NCI-H446 (cell line): Measurements from ENCODE around the gene EI24.

Experiments
- DNase-seq, 2 experiments: peaks; one replicate each; lab custom pipeline; 2025; lab: John Stamatoyannopoulos, UW

The EI24 gene

GRCh38 chr11:125579811-125580210 is 10.5 kb downstream of the EI24 start:
- DNase-seq = no peak

- no peak for DNase-seq
Observed at GRCh38 chr11:125583496-125583895, 14.2 kb downstream of the EI24 start.

- DNase-seq = no peak
Observed at GRCh38 chr11:125585487-125585886, 16.2 kb downstream of the EI24 start.

GRCh38 chr11:125586623-125587022 is 17.3 kb downstream of the EI24 start:
- DNase-seq = no peak

- no peak for DNase-seq
Observed at GRCh38 chr11:125587480-125587879, 18.2 kb downstream of the EI24 start.

DNA sequence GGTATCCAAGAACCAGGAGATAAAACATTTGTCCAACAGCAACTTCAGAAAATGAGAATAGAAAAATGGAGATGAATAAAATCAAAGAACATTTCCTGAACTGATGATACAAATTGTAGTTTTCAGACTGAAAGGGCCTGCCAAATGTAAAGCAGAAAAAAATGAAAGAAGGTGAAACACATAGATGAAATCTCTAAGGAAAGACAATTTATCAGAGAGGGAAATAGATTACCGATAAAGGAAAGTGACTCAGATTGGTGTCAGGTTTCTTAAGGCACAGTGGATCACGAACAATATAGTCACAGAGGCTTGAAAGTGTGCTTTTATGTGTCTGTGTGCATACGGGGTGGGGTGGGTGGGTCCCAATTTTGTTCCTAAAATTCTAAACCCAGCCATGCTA is 19.2 kb downstream of the EI24 start:
- DNase-seq = no peak

DNA sequence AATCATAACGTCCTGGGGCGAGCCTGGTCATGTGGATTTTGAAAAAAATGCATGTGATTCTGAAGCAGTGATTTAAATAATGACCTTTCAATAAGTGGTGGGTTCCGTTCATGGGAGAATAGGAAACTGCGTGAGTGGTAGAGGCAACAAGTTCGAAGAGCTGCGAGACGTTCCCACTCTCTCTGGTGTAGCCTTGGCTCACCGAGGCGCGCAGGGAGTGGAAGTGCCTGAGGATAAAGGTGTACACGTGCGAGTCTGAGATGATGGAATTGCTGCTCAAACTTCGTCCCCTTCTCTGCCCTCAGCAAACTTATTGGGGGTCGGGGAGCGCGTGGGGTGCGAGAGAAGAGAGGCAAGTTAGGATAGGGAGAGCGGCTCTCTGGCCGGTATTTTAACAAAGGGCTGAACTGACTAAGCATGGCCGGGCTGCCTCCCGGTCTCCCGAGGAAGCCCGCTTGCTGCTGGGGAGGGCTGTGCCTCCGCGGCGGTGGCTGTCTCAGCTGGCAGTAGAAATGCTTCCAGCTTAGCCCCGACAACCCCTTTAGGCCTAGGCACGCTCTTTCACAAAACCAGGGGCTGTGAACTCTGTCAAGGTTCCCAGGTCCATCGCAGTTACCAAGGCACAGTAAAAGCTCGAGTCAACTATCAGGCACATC is 22.5 kb downstream of the EI24 start:
- DNase-seq = no peak

DNA sequence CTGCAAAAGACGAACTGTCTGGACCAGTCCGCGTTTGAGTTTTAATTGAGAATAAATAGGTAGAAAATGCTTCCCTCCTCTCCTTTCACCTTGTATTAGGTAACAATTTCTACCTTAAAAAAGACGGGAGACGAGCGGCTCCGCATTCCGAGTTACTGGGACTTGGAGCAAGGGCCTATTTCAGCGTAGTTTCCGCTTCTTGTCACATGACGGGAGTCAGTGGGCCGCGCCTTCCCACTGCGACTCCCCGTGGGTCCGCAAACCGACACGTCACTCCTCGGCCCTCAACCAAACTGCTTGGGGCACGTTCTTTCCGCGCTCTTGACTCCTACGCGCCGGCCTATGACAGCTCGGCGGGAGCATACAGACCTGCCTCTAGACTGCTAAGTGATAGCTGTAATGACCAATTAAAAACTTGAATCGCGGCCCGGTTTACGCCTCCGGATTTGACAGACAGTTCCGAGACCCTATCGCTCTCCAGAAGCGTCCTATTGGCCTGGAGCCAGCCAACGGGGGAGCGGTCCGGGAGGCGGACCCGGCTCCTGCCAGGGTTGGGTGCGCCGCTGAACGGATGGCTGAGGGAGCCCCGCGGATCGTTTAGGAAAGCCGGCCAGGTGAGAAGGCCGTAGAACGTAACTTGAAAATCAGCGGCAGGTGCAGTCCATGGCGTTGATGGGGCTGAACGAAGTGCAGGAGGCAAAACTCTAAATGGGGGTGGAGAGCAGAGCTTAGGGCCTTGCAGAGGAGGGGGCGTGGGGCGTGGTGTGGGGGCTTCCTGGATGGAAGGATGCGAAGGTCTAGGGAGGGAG is 23.2 kb downstream of the EI24 start, which contains the start of gene STT3A:
Gene STT3A, plus strand, starts transcription at position 548 of the 809 bp plus-strand sequence. CDS start 3,064 bp downstream, outside the sequence.
- peak; percentile 99 to 100 for DNase-seq

- no peak for DNase-seq
Observed at GRCh38 chr11:125593114-125593820, 24.0 kb downstream of the EI24 start.

DNA sequence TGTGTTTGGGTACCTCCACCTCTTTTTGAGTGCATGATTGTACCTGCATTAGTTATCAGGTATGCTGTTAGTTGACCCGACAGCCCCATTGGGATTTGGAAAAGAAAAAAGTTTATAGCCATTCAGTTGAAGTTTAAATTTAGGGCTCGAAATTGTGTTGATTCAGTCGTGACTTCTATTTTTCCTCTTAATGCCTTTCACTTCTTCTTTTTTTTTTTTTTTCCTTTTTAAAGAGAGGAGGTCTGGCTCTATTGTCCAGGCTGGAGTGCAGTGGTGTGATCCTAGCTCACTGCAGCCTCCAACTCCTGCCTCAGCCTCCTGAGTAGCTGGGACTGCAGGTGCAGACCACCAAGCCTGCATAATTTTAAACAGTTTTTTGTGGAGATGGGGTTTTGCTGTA is 25.7 kb downstream of the EI24 start:
- no peak for DNase-seq

GRCh38 chr11:125600663-125601062 is 31.4 kb downstream of the EI24 start:
- DNase-seq = no peak

- no peak for DNase-seq
Observed at GRCh38 chr11:125603207-125603606, 33.9 kb downstream of the EI24 start.

DNA sequence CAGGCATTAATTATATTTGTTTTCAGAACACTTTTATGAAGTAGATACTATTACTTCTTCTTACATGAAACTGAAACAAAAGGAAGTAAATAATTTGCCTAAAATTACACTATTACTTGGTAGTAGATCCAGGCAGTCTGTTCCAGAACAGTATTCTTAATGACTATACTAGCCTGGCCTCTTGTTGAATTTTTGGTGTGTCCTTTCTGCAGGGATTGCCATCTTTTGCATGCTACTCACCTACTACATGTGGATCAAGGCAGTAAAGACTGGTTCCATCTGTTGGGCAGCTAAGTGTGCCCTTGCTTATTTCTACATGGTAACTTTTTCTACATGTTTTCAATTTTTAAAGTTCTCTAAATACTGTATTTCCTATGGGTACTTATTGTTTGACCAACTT is 36.1 kb downstream of the EI24 start:
- no peak for DNase-seq

DNA sequence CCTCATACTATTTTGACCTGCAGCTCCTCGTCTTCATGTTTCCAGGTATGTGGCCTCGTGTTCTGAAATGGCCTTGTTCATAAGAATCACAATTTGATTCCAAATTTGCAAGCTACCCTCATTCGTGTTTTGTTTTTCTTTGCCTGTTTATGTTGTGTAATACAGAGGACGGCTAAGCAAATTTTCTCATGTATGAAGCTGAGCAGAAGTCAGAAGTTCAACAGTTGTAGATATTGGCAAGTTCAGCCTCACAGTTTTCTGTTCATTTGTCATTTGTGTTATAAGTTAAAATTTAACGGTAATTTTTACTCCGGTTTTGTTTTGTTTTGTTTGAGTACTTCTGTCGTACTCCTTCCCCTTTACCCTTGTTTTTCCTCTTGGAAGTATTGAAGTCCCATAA is 40.3 kb downstream of the EI24 start:
- no peak for DNase-seq

- DNase-seq = no peak
Observed at GRCh38 chr11:125618383-125618782, 49.1 kb downstream of the EI24 start.

GRCh38 chr11:125621995-125622394 is 52.7 kb downstream of the EI24 start:
- DNase-seq = no peak

DNA sequence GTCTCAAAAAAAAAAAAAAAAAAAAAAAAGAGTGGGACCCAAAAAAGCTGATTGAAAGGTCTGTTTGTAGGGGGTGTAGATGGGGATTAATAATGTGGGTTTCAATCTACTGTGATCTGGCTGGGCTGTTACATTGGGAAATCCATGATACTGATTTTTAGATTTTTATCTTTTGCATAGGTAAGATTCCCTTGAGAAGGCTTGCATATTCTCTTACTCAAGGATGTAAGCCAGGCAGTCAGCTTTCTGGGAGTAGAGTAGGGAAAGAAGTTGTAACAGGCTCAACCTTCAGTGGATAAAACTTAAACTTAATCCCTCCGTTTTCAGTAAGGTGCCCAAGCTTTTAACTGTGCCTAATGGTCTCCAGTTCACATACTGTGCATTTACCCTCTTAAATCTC is 53.8 kb downstream of the EI24 start:
- no peak for DNase-seq

DNA sequence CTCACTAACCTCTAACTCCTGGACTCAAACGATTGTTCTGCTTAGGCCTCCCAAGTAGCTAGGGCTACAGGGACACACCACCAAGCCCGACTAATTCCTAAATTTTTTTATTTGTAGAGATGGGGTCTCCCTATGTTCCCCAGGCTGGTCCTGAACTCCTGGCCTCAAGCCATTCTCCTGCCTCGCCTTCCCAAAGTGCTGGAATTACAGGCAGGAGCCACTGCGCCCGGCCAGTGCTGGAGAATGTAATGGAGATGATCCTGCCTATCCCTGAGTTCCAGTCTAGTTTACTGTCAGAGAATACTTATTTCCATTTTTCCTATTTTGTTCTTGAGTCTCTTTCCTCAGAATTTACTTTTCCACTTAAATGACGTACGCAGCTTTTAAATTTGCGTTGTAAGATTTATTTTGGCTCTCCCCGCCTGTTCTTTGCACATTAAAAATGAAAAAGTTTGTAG is 55.5 kb downstream of the EI24 start, which contains the start of gene CHEK1:
Gene CHEK1, plus strand, starts transcription at position 408 of the 458 bp plus-strand sequence. CDS start 1,606 bp downstream, outside the sequence.
- no peak for DNase-seq

DNA sequence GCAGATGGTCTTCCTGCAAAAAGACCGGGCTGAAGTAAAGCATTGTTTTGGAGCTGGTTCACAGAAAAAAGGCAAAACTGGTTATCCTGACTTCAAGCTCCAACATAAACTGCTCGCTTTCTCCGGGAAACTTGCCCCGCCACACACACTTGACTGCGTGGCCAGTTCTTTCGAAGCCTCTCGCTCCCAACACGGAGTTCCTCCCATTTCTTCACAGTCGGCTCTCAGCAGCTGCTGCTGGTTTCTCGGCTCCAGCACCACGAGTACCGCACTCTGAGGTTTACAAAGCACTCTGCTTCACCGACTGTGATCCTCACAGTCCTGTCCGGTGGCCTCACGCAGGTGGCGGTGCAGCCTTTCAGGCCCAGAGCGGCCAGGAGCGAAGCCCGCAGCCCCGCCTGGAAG is 56.0 kb downstream of the EI24 start:
- DNase-seq = no peak

DNA sequence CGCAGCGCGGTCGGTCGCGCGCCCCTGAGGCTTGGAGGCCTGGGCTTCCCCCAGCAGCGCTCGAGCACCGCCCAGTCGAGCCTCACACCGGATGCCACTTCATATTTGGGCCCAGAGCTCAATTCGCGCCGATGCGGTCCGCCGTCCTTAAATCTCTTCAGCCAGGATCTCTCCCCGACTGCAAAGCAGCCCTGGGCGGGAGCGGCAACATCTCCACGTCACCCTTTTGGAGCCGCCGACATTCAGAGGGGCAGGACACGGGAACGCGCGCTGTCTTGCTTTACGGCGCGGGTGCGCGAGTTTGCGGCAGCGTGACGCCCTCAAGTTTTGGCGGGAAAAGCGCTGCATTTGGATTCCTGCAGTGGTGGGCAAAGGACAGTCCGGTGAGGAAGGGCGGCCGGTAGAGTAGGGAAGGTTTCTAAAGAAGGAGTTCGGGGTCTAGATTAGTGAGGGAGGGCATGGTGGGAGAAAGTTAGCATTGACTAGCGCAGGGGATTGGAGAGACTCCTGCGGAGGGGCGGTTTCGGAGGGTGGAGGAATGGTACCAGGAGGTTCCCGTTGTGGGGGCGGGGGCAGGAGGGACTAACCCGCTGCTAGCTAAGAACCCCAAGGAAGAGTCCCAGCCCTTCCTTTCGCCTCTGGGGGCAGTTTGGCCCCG is 56.5 kb downstream of the EI24 start:
- DNase-seq = peak; percentile 93 to 95

DNA sequence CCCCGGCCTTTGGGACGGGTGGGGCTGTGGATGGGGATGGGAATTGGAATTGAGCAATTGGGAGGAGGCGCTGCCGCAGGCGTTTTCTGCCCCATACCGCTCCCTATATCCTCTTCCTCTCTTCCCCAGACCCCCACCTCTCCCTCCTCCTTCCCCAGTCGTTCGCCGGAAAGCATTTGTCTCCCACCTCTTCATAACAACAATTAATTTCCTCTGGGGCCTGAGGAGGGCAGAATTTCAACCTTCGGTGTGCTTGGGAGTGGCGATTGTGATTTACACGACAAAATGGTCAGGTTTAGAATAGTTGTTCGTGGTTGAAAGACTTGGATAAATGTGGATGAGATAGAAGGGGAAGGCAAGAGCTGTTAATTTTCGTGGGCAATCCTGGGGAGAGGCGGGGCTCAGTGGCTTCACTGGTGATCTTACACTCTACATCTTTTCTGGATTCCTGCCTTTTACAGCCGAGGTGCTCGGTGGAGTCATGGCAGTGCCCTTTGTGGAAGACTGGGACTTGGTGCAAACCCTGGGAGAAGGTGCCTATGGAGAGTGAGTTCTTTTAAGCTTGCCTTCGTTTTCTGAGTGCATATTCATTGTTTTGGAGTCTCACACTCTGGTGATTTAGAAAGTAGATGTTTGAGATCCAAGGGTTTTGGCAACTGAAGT is 57.1 kb downstream of the EI24 start:
- peak; percentile 46 to 57 for DNase-seq
